Gastrocnemius medialis (tissue), 4 donors: ENCODE data around the gene EPB41L1.

Experiments
- POLR2A ChIP-seq, 2 donors: fragments of 450-650 bp; IDR thresholded peaks; one replicate each; pipeline ENCODE4 v1.6.1; 2017; ENCODE audit warnings: antibody characterized with exemption in 2 of 2, mild to moderate bottlenecking in 2 of 2, moderate library complexity in 2 of 2
- TF ChIP-seq, protein P1 (sequence below), 5 experiments: fragments of 450-650 bp in 3 of 5; fragments of 200-600 bp in 2 of 5; sonication (generic) in 2 of 5; IDR thresholded peaks in 4 of 5; conservative IDR thresholded peaks in 1 of 5; 1 replicate in 4 of 5; 2 replicates in 1 of 5; pipeline ENCODE4 v1.5.1; 2016 to 2019; ENCODE audit warnings: antibody characterized with exemption in 5 of 5, mild to moderate bottlenecking in 3 of 5, moderate library complexity in 3 of 5

DNA sequence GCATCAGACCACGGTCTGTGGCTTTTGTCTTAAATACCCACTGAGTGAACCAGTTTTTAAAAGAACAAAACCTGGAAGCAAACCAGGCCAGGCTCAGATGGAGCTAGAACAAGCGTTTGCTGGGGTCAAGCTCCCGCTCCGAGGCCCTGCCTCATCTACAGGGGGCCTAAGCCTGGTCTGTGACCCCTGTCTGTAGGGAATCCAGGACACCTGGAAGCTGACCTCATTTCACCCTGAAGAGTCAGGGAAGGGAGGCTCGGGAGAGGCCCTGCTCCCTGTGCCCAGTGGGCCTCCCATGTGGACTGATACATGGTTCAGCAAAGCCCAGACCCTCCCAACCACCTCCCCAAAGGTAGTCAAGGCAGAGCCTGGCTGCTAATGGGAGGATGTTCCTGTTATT is 124.8 kb downstream of the EPB41L1 start:
- TF ChIP-seq, protein P1, sequence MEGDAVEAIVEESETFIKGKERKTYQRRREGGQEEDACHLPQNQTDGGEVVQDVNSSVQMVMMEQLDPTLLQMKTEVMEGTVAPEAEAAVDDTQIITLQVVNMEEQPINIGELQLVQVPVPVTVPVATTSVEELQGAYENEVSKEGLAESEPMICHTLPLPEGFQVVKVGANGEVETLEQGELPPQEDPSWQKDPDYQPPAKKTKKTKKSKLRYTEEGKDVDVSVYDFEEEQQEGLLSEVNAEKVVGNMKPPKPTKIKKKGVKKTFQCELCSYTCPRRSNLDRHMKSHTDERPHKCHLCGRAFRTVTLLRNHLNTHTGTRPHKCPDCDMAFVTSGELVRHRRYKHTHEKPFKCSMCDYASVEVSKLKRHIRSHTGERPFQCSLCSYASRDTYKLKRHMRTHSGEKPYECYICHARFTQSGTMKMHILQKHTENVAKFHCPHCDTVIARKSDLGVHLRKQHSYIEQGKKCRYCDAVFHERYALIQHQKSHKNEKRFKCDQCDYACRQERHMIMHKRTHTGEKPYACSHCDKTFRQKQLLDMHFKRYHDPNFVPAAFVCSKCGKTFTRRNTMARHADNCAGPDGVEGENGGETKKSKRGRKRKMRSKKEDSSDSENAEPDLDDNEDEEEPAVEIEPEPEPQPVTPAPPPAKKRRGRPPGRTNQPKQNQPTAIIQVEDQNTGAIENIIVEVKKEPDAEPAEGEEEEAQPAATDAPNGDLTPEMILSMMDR (IDR thresholded peaks at IDR 0.05 in 4 of 5, conservative IDR thresholded peaks at IDR 0.05 in 1 of 5), result no peak
- no peak for TF ChIP-seq POLR2A (IDR thresholded peaks at IDR 0.05)
